HL-60/S4 treated with retinoic acid at 250 ng/mL for 4 days and 3 days (cell line): ENCODE data around the gene SEMA5B.

ENCODE experiments used
- in situ Hi-C: fragments of 300-500 bp; cut with MboI; formaldehyde crosslinking; loops from 2 replicates; pipeline ENCODE4 v1.7.0; 2022; ENCODE audit warnings: low sequenced_read_pairs

The SEMA5B gene

GRCh38 chr3:123027292-123028232 is at the start of gene SEMA5B:
Gene SEMA5B (minus strand): TSS chr3:123027763. CDS start chr3:122961263, 66,500 bp downstream.
- in situ Hi-C loops = no loop called here

- in situ Hi-C loops = no loop called here
These were observed 49.2 kb upstream of the SEMA5B start for GRCh38 chr3:123076496-123077418.

GRCh38 chr3:123076112-123076495 is 48.5 kb upstream of the SEMA5B start:
- in situ Hi-C loops = no loop called here

GRCh38 chr3:123075359-123075758 is 47.8 kb upstream of the SEMA5B start:
- in situ Hi-C loops = no loop called here

- in situ Hi-C loops = no loop called here
These were observed 45.0 kb upstream of the SEMA5B start for GRCh38 chr3:123072564-123072963.

- in situ Hi-C loops = no loop called here
These were observed 44.6 kb upstream of the SEMA5B start for GRCh38 chr3:123072152-123072551.

GRCh38 chr3:123071581-123071980 is 44.0 kb upstream of the SEMA5B start:
- in situ Hi-C loops = no loop called here

GRCh38 chr3:123071146-123071545 is 43.6 kb upstream of the SEMA5B start:
- in situ Hi-C loops = no loop called here

GRCh38 chr3:123070510-123070909 is 42.9 kb upstream of the SEMA5B start:
- in situ Hi-C loops = no loop called here

GRCh38 chr3:123068601-123069381 is 41.2 kb upstream of the SEMA5B start:
- in situ Hi-C loops = no loop called here

- in situ Hi-C loops = no loop called here
These were observed 40.4 kb upstream of the SEMA5B start for GRCh38 chr3:123067689-123068600.

- in situ Hi-C loops = no loop called here
These were observed 39.5 kb upstream of the SEMA5B start, which contains the start of gene PDIA5 for GRCh38 chr3:123066896-123067688. Gene PDIA5 (plus strand): TSS chr3:123067025. CDS start chr3:123067165, 140 bp downstream.

GRCh38 chr3:123066599-123066895 is 39.0 kb upstream of the SEMA5B start:
- in situ Hi-C loops = no loop called here

- in situ Hi-C loops = no loop called here
These were observed 37.4 kb upstream of the SEMA5B start for GRCh38 chr3:123064914-123065313.

- in situ Hi-C loops = no loop called here
These were observed 36.9 kb upstream of the SEMA5B start for GRCh38 chr3:123064506-123064905.

- in situ Hi-C loops = no loop called here
These were observed 35.5 kb upstream of the SEMA5B start for GRCh38 chr3:123063034-123063433.

- in situ Hi-C loops = no loop called here
These were observed 34.3 kb upstream of the SEMA5B start for GRCh38 chr3:123061856-123062255.

GRCh38 chr3:123060054-123060453 is 32.5 kb upstream of the SEMA5B start:
- in situ Hi-C loops = no loop called here

GRCh38 chr3:123058505-123058904 is 30.9 kb upstream of the SEMA5B start:
- in situ Hi-C loops = no loop called here
